Right renal cortex interstitium (tissue), 3 donors: ENCODE data around the gene IQSEC3. TPM values are rescaled to one million over a fixed set of nuclear protein-coding genes. Genes with fewer than 3 reads are reported as not detected.

ENCODE experiments used
- DNase-seq, 3 donors: peaks; one replicate each; pipeline ENCODE4 v3.0.0-alpha.2; 2013; ENCODE audit warnings: low read depth in 3 of 3, low spot score in 2 of 3
- polyA plus RNA-seq, 3 donors: library from polyadenylated mRNA; unstranded; fragments of 120-200 nt; gene quantifications; one replicate each; pipeline ENCODE4 v1.2.1, GENCODE V29; 2013; ENCODE audit not compliant: insufficient read length in 3 of 3

The IQSEC3 gene
- polyA plus RNA-seq, 3 donors, result 4.5 to 6.7 (median 5.7) TPM

- DNase-seq, result no peak
Observed at GRCh38 chr12:227286-227915, 160.8 kb downstream of the IQSEC3 start.

Other genes starting within 250 kb of the IQSEC3 start
- 10 to 100 TPM; 13.2 to 14.5 (median 14.5) TPM for gene SLC6A12, start 147.4 kb downstream of the IQSEC3 start, polyA plus RNA-seq
- 10 to 100 TPM; 47.4 to 52.9 (median 50.8) TPM for gene SLC6A13, start 196.1 kb downstream of the IQSEC3 start, polyA plus RNA-seq